ENCODE results near the gene CRYBA1.
A peak's percentile ranks its signal among the peaks of the same experiment; 100 is the strongest.

The CRYBA1 gene

GRCh38 chr17:29210879-29211278 lies 35.8 kb upstream of the CRYBA1 start:
- TF ChIP-seq, protein P1, sequence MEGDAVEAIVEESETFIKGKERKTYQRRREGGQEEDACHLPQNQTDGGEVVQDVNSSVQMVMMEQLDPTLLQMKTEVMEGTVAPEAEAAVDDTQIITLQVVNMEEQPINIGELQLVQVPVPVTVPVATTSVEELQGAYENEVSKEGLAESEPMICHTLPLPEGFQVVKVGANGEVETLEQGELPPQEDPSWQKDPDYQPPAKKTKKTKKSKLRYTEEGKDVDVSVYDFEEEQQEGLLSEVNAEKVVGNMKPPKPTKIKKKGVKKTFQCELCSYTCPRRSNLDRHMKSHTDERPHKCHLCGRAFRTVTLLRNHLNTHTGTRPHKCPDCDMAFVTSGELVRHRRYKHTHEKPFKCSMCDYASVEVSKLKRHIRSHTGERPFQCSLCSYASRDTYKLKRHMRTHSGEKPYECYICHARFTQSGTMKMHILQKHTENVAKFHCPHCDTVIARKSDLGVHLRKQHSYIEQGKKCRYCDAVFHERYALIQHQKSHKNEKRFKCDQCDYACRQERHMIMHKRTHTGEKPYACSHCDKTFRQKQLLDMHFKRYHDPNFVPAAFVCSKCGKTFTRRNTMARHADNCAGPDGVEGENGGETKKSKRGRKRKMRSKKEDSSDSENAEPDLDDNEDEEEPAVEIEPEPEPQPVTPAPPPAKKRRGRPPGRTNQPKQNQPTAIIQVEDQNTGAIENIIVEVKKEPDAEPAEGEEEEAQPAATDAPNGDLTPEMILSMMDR (IDR thresholded peaks at IDR 0.05): no peak

GRCh38 chr17:29212094-29212631 lies 34.5 kb upstream of the CRYBA1 start:
- TF ChIP-seq, protein P1 (IDR thresholded peaks at IDR 0.05): no peak
- no peak overlapping the region for H3K4me3 Mint-ChIP-seq
- no peak overlapping the region for H3K27ac Mint-ChIP-seq
- H3K9me3 Mint-ChIP-seq: no peaks in the 10 kb centered on the region
- DNase-seq: no peak
- no peaks in the 10 kb centered on the region for H3K27me3 Mint-ChIP-seq (ENCODE audit: low read depth, poor library complexity)
- no peaks in the 10 kb centered on the region for H3K4me1 Mint-ChIP-seq
- no peaks in the 10 kb centered on the region for H3K36me3 Mint-ChIP-seq (ENCODE audit: low read depth)

More at GRCh38 chr17:29210879-29211278, 35.8 kb upstream of the CRYBA1 start:
- Mint-ChIP-seq H3K4me1 (no peaks in the 10 kb centered on the region), H3K27me3 (ENCODE audit: low read depth, poor library complexity) (no peaks in the 10 kb centered on the region), H3K27ac (no peak overlapping the region), H3K9me3 (no peaks in the 10 kb centered on the region), H3K4me3 (no peak overlapping the region), H3K36me3 (ENCODE audit: low read depth) (no peaks in the 10 kb centered on the region)
- no peak for DNase-seq

DNA sequence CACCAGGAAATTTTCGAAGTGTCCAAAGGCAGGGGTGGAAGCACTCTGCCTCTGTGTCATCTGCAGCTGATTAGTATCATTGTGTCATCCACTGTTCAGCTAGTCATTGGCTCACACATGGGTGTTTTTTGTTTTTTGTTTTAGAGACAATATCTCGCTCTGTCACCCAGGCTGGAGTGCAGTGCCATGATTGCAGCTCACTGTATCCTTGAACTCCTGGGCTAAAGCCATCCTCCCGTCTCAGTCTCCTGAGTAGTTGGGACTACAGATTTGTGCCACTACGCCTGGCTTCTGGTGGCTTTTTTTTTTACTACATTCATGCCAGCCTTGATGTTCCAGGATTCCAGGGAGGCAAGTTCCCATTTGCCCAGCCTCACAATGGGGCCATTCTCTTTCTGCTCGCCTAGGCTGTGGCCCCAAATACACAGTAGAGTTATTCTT lies 34.0 kb upstream of the CRYBA1 start:
- DNase-seq: no peak
- no peaks in the 10 kb centered on the region for H3K9me3 Mint-ChIP-seq

DNA sequence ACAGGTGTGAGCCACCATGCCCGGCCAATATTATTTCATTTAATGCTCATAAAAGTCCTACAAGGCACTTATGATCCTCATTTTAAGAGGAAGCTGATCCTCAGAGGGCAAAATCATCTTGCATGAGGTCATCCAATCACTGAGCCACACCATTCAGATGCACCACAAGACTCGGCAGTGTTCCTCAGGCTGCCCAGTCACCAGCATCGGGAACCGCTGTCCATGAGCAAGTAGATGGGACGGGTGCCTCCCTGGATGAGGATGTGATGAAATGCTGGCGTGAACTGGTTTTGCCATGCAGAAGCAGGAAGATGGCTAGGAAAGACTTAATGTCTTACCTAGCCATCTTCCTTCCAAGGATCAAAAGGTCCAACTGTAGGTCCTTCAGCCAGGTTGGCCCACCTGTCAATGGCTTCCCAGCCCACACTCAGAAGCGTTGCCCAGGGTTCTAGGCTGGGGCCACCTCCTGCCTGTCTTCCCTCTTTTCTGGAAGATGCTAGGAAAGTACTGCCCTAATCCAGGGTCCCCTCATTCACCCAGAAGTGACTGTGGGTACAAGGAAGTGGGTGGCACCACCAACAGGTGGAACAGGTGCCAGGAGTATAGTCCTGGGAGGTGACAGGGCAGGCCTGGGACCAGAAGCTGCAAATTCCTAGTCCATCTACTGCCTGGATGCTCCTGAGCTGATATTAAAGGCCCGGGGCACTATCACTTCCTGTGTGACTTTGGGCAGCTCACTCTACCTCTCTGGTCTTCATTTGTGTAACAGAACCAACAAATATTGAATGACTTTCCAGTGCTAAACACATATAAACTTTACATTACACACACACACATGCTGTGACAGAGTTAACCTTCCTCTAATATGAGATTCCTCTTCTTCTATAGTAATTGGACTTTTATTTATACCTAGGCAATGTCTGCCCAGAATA lies 32.2 kb upstream of the CRYBA1 start:
- H3K27me3 Mint-ChIP-seq (ENCODE audit: low read depth, poor library complexity): peaks cover 4% of the 10 kb centered on the region
- H3K36me3 Mint-ChIP-seq (ENCODE audit: low read depth): no peaks in the 10 kb centered on the region
- no peak for DNase-seq
- TF ChIP-seq, protein P1 (IDR thresholded peaks at IDR 0.05): no peak
- H3K9me3 Mint-ChIP-seq: no peaks in the 10 kb centered on the region
- no peak overlapping the region for H3K4me3 Mint-ChIP-seq
- no peak overlapping the region for H3K27ac Mint-ChIP-seq
- H3K4me1 Mint-ChIP-seq: peaks cover 5% of the 10 kb centered on the region

More for the DNA sequence above, 34.0 kb upstream of the CRYBA1 start:
- H3K27me3 Mint-ChIP-seq (ENCODE audit: low read depth, poor library complexity): no peaks in the 10 kb centered on the region
- no peaks in the 10 kb centered on the region for H3K36me3 Mint-ChIP-seq (ENCODE audit: low read depth)
- H3K4me1 Mint-ChIP-seq: no peaks in the 10 kb centered on the region
- TF ChIP-seq, protein P1 (IDR thresholded peaks at IDR 0.05): no peak
- H3K4me3 Mint-ChIP-seq: no peak overlapping the region
- peak overlapping the region; percentile 20 for H3K27ac Mint-ChIP-seq

DNA sequence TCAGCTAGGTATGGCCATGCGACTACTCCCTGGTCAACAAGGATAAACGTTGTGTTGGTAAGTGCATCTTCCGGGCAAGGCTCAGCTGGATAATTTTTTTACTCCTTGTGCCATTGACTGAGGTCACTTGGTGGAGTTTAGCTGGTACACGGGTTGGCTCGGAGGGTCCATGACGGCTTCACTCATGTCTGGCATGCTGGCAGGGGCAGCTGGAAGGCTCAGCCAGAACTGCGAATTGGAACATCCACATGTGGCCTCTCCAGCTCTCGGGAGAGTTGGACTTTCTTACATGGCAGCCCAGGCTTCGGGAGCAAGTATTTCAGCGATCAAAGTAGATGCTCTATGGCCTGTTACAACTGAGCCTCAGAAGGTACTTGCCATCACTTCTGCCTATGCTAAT lies 31.5 kb upstream of the CRYBA1 start:
- peaks cover 4% of the 10 kb centered on the region for H3K27me3 Mint-ChIP-seq (ENCODE audit: low read depth, poor library complexity)
- no peak overlapping the region for H3K27ac Mint-ChIP-seq
- TF ChIP-seq, protein P1 (IDR thresholded peaks at IDR 0.05): no peak
- no peaks in the 10 kb centered on the region for H3K9me3 Mint-ChIP-seq
- no peak overlapping the region for H3K4me3 Mint-ChIP-seq
- no peak for DNase-seq
- peaks cover 8% of the 10 kb centered on the region for H3K4me1 Mint-ChIP-seq
- no peaks in the 10 kb centered on the region for H3K36me3 Mint-ChIP-seq (ENCODE audit: low read depth)

Measured in nephron progenitor cell (in vitro differentiated cells).